GF-D8 (cell line): Measurements from ENCODE around the gene OR5H6.
"Not testable (repeated sequence)": the region's sequence is repeated elsewhere in the genome, so short reads cannot be mapped to it uniquely, and the experiment has no call there.

Experiments used
- DNase-seq: peaks from one replicate; lab custom pipeline; 2025; lab: John Stamatoyannopoulos, UW

The OR5H6 gene

GRCh38 chr3:98263944-98264343 is at the start of gene OR5H6:
TSS of gene OR5H6 (plus strand) at chr3:98264244. CDS start at chr3:98264333, 89 bp downstream.
- DNase-seq: no peak

- no peak for DNase-seq
Observed at GRCh38 chr3:98215051-98215450, 49.0 kb upstream of the OR5H6 start.

DNA sequence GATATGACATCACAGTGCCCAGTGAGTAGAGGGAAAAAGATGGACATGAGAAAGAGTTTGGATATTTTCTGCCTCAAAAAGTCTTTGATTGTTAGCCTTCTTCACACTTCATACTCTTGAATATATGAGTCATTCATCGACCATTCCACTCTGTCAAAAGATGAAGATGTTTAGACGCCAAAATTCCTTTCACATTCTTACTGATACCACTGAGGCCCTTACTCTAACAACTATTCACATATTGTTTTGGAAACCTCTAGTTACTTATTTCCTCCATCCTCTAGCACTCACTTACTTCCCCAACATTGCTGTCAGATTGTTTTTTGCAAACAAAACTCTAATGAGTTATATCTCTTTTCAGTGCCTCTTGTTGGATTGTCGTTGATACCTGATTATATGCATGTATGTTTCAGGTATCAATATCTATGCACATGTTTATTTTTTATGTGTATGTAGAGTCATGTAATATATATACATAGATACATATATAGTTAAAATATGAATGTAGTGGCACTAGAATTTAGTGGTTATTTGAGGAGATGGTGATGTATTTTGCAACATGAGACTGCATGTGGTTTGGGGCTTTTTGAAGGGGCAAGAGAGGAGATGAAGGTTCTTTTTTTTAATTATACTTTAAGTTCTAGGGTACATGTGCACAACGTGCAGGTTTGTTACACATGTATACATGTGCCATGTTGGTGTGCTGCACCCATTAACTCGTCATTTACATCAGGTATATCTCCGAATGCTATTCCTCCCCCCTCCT is 40.0 kb upstream of the OR5H6 start:
- DNase-seq: no peak

GRCh38 chr3:98232489-98232888 is 31.6 kb upstream of the OR5H6 start:
- DNase-seq: no peak

DNA sequence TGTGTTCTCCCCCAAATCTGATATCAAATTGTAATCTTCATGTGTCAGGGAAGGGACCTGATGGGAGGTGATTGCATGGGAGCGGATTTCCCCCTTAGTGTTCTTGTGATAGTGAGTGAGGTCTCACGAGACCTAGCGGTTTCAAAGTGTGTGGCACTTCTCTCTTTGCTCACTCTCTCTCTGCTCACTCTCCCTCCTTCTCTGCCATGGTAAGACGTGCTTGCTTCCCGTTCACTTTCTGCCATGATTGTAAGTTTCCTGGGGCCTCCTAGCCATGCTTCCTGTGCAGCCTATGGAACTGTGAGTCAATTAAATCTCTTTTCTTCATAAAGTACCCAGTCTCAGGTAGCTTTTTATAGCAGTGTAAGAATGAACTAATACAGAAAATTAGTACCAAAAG is 30.6 kb upstream of the OR5H6 start:
- DNase-seq: no peak

DNA sequence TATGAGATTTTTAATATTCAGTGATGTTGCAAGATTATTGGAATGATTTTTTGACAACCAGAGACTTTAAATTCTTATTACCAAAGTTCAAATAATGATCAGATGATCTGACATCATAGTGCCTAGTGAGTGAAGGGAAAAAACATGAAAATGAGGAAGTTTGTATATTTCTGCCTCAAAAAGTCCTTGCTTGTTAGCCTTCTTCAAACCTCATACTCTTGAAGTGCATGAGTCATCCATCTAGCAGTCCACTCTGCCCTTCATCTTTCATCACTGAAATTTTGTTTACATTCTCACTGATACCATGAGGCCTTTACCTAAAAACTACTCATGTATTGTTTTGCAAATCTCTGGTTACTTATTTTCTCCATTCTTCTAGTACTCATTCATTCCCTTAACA is 23.9 kb upstream of the OR5H6 start:
- DNase-seq: no peak

GRCh38 chr3:98242155-98242554 is 21.9 kb upstream of the OR5H6 start:
- no peak for DNase-seq

GRCh38 chr3:98243843-98244242 is 20.2 kb upstream of the OR5H6 start:
- DNase-seq: no peak

DNA sequence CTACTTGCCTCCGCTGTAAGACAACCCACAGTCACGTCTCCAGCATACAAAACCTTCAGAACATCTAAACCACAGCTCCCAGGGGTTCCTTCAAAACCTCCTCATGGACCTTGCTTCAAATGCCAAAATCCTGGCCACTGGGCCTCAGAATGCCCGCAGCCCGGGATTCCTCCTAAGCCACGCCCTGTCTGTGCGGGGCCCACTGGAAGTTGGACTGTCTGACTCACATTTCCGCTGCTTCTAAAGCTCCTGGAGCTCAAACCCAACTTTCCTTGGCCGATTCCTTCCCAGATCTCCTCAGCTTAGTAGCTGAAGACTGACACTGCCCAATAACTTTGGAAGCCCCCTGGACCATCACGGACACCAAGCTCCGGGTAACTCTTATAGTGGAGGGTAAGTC is 17.9 kb upstream of the OR5H6 start:
- DNase-seq: no peak

DNA sequence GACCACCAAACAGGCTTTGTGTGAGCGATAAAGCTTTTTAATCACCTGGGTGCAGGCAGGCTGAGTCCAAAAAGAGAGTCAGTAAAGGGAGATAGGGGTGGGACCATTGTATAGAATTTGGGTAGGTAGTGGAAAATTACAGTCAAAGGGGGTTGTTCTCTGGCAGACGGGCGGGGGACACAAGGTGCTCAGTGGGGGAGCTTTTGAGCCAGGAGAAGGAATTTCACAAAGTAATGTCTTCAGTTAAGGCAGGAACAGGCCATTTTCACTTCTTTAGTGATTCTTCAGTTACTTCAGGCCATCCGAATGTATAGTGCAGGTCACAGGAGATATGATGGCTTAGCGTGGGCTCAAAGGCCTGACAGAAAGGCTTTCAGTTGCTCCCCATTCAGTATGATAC is 8.0 kb upstream of the OR5H6 start:
- not testable (repeated sequence) for DNase-seq

DNA sequence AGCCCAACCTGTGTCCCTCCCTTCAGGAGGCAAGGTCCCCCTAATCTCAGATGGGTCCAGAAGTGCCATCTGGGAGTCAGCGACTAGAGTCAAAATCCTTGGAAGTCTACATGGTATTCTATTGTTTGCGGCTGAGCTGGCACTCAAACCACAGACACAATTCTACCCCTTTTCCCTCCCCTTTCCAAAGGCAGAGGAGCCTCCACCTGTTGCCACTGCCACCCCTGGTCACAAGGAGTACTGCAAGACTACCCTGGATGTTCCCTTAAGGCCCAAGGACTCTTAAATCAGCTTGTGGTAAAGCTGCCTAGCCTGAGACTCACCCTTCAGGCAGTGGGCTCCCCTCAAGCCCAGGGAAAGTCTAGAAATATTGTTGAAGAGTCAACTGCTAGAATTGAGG is 4.3 kb upstream of the OR5H6 start:
- DNase-seq: no peak

GRCh38 chr3:98262046-98262445 is 2.0 kb upstream of the OR5H6 start:
- DNase-seq: no peak

DNA sequence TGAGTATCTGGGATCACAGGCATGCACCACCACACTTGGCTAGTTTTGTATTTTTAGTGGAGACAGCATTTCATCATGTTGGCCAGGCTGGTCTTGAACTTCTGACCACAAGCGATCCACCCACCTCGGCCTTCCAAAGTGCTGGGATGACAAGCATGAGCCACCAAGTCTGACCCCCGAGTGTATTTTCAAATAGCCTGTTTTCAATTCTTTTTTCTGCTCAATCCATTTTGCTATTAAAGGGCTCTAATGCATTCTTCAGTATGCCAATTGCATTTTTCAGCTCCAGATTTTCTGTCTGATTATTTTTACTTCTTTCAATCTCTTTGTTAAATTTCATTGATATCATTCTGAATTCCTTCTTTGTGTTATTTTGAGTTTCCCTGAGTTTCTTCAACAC is 5.8 kb downstream of the OR5H6 start:
- DNase-seq: no peak

DNA sequence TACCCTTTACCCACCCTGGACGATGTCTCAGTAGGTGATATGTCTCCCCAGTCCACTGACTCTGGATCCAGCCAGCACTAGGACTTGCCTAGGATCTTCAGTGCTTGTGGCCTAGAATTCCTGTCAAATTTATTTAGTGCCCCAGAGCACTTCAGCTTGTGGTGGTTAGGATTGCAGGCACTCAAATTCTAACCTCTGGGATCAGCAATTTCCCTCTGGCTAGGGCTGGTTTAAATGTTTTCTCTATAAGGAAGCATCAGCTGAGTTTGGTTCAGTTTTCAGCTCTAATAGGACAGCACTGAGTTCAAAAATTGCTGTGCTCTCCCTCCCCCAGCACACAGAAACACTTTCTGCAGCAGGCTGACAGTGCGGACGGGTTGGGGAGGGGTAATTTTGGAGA is 8.1 kb downstream of the OR5H6 start:
- DNase-seq: no peak

GRCh38 chr3:98274914-98275313 is 10.9 kb downstream of the OR5H6 start:
- DNase-seq: no peak

- DNase-seq: no peak
Observed at GRCh38 chr3:98282205-98282604, 18.2 kb downstream of the OR5H6 start, which contains the start of gene OR5H2. TSS of gene OR5H2 (plus strand) at chr3:98282505. CDS start at chr3:98282903, 398 bp downstream.

GRCh38 chr3:98290916-98291315 is 26.9 kb downstream of the OR5H6 start:
- DNase-seq: no peak

DNA sequence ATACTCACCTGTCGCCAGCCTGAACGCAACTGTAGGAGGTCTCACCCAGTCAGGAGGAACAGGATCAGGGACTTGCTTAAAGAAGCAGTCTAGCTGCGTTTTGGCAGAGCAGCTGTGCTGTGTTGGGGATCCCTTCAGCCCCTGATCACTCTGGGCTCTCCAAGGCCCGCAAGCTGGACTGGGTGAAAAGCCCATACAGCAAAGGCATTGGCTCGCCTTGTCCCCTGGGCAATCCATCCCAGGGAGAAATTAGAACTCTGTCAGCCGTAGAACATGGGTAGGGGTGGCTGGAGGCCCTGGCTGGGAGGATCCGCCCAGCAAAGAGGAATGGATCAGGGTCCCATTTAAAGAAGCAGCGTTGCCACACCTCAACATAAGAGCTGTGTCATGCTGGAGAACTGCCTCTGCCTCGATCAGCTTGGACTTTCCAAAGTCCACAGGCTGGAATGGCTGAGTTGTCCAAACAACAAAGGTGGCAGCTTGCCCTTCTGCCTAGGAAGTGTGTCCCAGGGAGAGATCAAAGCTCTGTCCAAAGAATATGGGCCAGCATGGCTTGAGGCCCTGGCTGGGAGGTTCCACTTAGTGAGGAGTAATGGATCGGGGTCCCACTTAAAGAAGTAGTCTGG is 27.4 kb downstream of the OR5H6 start:
- DNase-seq: no peak
